BJ (cell line): ENCODE results near the gene MGMT. TPM values are rescaled to one million over a fixed set of nuclear protein-coding genes. Genes with fewer than 3 reads are reported as not detected.

Experiments
- CTCF ChIA-PET: fragments of 350-600 bp; formaldehyde crosslinking; extraction: SDS; loops from one replicate; lab custom pipeline; 2021; ENCODE audit warnings: antibody characterized with exemption, inconsistent platforms; lab: Yijun Ruan, JAX
- POLR2A ChIA-PET: fragments of 300-600 bp; sonication (Branson Sonifier 250); formaldehyde crosslinking; extraction: SDS; loops from one replicate; lab custom pipeline; 2021; ENCODE audit warnings: antibody characterized with exemption; lab: Charles Lee
- DNase-seq: peaks from one replicate; pipeline ENCODE4 v3.0.0-alpha.2; 2011; ENCODE audit warnings: low read depth
- H3K27me3 ChIP-seq: 2 replicates; pipeline ENCODE4 v1.6.0; 2011; ENCODE audit warnings: low read length; ENCODE audit not compliant: control insufficient read depth, insufficient read depth
- H3K36me3 ChIP-seq: 2 replicates; pipeline ENCODE4 v1.5.1; 2011; ENCODE audit warnings: low read length; ENCODE audit not compliant: control insufficient read depth, insufficient read depth
- H3K4me3 ChIP-seq: 2 replicates; pipeline ENCODE4 v1.5.1; 2011; ENCODE audit warnings: low read depth, mild to moderate bottlenecking, control low read depth, low read length
- CTCF ChIP-seq: IDR thresholded peaks from 2 replicates; pipeline ENCODE4 v1.5.1; 2011; ENCODE audit warnings: low read depth, mild to moderate bottlenecking, control low read depth, inconsistent platforms, low read length, moderate library complexity; ENCODE audit not compliant: insufficient read depth
- polyA plus RNA-seq: library from polyadenylated mRNA; depleted of rRNA; stranded (reverse); fragments of >200 nt; gene quantifications from 2 replicates; pipeline ENCODE4 v1.2.3, GENCODE V29; 2011

Gene MGMT
- polyA plus RNA-seq, 1 experiment, result 21.0 TPM

GRCh38 chr10:129513312-129513711 is 46.3 kb downstream of the MGMT start:
- no peaks in the 10 kb centered on the region for H3K27me3 ChIP-seq
- TF ChIP-seq CTCF, result no peak
- ChIA-PET CTCF (no interaction called here), POLR2A (no interaction called here)
- H3K36me3 ChIP-seq, result no peaks in the 10 kb centered on the region
- no peak for DNase-seq
- H3K4me3 ChIP-seq, result no peak overlapping the region

- ChIA-PET POLR2A (no interaction called here), CTCF (no interaction called here)
- no peaks in the 10 kb centered on the region for H3K27me3 ChIP-seq
- DNase-seq, result no peak
- no peak overlapping the region for H3K4me3 ChIP-seq
- no peak for TF ChIP-seq CTCF
- H3K36me3 ChIP-seq, result no peaks in the 10 kb centered on the region
Observed at GRCh38 chr10:129514568-129515451, 47.8 kb downstream of the MGMT start.

DNA sequence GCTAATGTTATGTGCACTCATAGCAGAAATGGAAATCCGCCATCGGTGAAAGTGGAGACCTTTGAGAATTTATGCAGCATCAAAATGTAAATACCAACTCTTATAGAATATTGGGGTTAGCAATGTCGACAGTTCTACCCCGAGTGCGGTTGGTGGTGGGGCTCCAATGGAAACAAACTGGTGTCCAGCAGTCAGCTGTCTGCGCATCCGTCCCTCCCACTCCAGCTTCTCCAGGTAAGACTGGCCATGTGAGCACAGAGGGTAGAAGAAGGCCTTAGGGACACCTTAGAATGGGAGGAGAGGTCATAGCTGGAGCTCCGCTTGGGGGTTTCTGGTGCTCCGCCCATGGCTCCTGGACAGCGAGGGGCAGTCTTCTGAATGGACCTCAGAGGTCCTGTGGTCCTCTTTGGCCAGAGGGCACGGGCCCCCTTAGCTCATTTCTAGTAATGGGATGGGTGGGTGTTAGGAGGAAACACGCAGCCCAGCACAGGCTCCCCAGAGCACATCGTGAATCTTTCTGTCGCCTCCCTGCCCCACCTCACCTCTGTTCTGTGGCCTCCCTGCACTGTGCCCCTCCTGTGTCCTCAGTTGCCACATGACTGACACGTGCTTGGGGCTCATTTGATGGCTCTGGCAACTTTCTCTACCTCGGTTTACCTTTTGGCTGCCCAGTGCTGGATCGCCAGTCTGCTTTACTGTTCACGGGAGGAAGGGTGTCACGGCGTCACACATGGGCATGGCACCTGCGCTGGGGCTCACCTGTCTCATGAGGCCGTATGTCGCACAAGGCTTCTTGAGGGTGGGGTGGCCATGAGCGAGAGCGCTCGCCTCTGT is 50.0 kb downstream of the MGMT start:
- H3K27me3 ChIP-seq, result no peaks in the 10 kb centered on the region
- CTCF ChIA-PET, result no interaction called here
- H3K4me3 ChIP-seq, result no peak overlapping the region
- POLR2A ChIA-PET, result no interaction called here
- no peaks in the 10 kb centered on the region for H3K36me3 ChIP-seq
- no peak for DNase-seq
- no peak for TF ChIP-seq CTCF

DNA sequence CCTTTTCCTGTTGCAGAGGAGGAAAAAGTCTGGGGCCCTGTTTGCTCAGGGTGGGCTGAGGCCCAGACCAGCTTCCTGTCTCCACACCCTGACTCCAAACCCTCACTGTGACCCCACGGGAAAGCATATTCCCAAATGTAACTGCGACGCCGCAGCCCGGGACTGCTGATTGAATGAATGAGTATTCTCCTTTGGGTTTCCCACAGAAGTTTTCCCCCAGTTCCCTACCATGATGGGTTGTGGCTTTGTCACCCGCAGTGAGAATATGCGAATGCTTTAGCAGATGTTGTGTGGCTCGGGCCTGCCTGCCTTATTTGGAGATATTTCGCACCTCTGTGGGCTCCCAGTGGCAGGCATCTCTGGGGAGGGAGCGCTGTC is 50.6 kb downstream of the MGMT start:
- no peak for DNase-seq
- H3K27me3 ChIP-seq, result no peaks in the 10 kb centered on the region
- ChIA-PET CTCF (no interaction called here), POLR2A (no interaction called here)
- no peaks in the 10 kb centered on the region for H3K36me3 ChIP-seq
- no peak for TF ChIP-seq CTCF
- no peak overlapping the region for H3K4me3 ChIP-seq

DNA sequence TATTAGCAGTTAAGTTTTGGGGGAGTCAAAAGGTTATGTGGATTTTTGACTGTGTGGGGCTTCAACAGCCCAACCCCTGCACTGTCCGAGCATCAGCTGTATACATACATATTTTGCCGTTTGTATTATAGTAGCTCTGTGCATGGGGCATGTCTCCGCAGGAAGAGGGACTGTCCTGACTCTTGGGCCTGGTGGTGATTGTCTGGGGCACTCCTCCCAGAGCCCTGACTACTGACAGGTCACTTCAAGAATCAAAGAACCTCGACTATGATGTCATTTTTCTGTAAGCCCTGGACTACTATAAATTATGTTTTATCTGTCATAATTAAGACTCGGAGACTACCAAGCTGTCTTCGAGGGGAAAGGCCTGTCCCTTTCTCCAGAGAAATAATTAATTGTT is 51.8 kb downstream of the MGMT start:
- no peak for DNase-seq
- Histone ChIP-seq H3K36me3 (no peaks in the 10 kb centered on the region), H3K27me3 (no peaks in the 10 kb centered on the region), H3K4me3 (no peak overlapping the region)
- ChIA-PET POLR2A (no interaction called here), CTCF (no interaction called here)
- TF ChIP-seq CTCF, result no peak
